ENCODE data around the gene VTA1.

DNA sequence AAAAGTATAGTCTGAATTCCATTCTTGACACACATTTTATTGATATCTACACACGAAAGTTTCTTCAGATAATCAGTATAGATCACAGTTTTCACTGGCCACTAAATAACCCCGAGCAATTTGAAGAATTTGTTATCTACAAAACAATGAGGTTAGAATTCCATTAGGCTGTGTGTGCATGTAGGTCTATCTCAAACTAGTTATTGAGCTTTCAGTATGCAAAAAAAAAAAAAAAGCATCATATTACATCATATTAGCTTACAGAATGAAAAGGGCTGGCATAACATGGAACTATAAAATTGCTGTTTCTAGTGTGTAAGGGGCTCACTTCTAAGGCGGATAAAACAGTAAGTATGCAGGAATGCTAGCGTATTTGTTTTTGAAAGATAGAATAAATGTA is 95.2 kb downstream of the VTA1 start:
- no peak for TF ChIP-seq FOXK2 (IDR thresholded peaks at IDR 0.05)
- TF ChIP-seq CTCF (CRISPR knock-in tag; IDR thresholded peaks at IDR 0.05): no peak
- TF ChIP-seq MAF1 (CRISPR knock-in tag; IDR thresholded peaks at IDR 0.05; ENCODE audit: borderline replicate concordance): no peak
- no peak for TF ChIP-seq EZH2 (conservative IDR thresholded peaks at IDR 0.05; ENCODE audit: low read depth, low read length)
- TF ChIP-seq MLX (CRISPR knock-in tag; IDR thresholded peaks at IDR 0.05): no peak
- no peak for TF ChIP-seq RERE (CRISPR knock-in tag; IDR thresholded peaks at IDR 0.05; ENCODE audit: low read depth)
- no peak for TF ChIP-seq ATF2 (CRISPR knock-in tag; IDR thresholded peaks at IDR 0.05)
- TF ChIP-seq POLR2A (IDR thresholded peaks at IDR 0.05; ENCODE audit: insufficient read depth in 1 of 2, low read depth in 2 of 2, low read length in 2 of 2): no peak

Data from HepG2 (cell line).